ENCODE measurements around the gene KCNMA1.

The KCNMA1 gene

DNA sequence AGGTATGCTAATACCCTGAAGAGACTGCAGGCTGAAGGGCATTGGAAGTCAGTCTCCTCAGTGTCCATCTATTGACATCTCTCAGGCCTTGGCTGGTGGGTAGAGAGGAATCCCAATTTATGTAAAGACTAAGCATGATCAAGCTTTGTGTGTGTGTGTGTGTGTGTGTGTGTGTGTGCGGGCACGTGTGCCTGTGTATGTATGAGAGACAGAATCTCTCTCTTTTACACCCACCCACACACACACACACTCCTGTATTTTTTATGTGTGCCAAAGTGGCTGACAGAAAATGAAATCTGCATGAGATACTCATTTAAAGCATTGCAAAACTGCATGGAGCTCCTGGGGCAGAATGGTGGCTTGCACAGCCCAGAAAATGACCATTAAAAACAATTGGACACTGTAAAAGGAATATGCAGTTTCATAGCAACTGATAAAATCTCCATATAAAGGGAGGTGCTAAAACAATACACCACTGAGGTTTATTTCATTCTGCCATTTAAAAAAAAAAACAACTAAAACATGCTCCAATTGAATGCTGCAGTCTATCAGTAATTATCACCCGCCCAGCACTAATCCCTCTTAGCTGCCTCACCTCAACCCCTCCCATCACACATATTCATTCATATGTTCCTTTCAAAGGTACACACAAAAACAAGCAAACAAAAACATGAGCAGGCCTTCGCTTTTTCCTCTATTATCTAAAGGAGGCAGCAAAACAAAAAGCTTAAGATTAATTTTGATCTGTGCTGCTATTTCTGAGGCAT is 385.0 kb downstream of the KCNMA1 start:
- DNase-seq: no peak

DNA sequence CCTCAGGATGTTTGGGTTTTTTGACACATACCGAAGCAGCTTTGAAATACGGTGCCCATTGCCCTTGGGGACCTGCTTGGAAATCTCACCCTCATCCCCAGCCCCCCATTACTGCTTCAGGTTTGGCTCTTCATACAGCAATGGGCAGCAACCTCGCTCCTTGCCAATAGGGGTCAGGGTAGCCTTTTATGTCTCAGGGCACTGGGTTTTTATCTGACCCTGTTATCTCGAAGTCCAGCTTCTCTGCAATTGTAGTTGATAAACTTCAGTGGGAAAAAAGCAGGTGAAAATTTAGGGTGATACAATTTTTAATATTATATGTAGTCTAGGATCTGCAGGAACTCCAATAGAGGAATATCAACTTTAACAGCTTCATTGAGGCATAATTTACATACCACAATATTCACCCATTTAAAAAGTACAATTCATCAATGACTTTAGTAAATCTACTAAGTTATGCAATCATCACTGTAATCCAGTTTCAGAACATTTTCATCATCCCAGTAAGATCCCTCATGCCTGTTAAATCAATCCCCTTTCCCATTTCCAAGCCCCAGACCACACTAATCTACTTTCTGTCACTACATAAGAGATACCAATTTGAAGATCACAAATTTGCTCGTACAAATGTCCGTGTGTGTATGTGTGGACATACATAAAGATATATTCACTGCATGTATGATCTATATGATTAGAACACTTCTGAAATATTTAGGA is 386.2 kb downstream of the KCNMA1 start:
- DNase-seq: peak; percentile 2

DNA sequence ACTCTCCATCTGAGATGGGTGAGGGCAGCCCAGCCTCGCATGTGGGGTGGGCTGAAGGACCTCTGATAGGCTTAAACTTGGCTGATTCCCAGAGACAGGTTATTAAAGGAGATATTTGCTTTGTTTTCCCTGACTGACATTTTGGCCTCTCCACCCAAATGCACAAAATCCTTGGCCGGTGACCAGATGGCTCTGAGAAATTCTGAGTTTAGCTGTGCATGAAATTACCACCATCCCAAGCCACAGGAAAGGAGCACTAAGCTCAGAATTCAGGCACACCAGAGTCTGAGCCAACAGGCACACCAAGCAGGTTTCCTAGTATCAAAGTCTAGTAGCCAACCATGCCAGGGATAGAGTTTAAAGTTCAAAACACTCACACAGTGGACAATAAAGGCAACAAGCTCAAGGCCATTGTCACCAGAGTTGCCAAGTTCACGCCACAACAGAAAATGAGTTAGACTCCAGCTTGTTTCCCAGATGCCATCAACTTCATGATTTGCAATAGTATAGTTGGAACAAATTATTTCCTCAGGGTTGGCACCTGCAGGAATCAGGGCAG is 387.6 kb downstream of the KCNMA1 start:
- DNase-seq: no peak

DNA sequence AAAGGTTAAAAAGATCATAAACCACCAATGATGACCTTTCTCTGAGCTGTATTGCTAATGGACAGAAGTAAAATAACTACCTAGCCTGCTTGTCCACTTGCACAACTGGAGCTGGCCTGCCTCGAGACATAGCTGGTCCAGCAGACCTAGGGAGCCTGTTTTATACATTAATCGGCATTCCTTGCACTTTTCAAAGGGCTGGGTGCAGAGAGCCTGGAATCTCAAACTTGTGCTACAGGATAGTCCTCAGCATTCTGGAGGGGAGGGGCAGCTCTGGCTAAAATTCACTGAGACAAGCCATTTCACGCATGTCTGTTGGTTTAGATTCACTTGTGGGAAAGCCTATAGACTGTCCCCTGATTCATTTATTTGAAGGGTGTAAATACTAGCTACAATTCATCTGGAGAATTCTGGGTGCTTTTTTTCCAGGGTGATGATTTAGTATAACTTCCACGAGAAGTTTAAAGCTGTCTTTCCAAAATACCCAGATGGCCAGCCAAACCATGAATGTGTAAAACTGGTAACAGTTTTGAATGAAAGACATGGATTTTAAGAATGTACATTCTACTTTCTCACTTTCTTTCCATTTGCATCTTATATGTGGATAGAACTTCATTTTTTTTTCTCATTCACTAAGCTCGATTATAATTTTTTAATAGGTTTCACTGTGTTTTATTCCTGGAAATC is 389.4 kb downstream of the KCNMA1 start:
- DNase-seq: no peak

DNA sequence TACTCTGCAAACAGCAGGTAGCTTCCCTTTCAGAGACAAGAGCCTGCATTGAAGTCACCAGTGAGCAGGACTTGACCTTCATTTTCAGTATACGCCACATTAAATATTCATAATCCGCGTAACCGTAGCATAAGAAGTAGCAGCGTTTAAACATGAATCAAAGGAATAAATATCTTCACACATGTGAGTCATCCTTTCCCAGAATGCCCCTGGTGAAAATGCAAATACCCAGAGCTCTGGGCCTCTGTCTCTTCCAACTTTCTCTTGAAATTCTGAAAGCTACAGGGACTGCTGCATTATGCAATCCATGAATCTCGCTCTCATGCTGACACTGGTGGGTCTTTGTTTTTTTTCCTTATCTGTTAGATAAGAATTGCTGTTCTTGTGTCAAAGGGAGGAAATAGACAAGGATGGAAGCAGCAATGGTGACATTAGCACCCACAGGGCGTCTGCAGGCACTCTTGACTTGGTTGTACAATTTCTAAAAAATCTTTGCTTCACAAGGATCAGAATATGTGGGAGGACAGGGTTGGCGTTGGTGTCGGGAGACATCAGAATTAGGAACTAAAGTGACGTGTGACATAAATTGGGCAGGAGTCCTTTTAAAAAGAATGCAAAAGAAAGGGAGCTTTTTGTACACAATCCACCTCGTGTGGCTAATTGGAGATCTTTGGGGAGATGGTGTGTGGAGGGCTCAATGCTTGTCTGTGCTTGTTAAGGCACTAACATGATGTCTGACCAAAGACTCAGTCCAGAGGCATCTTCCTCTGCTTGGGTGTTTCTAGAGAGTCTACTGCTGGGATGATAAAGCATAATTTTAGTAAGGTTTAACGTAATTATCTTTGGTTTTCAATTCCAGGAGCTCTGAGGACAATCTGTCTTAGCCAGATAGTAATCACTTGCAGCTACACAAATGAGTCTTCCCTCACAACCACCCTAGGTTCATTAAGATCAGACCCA is 390.3 kb downstream of the KCNMA1 start:
- DNase-seq: no peak

DNA sequence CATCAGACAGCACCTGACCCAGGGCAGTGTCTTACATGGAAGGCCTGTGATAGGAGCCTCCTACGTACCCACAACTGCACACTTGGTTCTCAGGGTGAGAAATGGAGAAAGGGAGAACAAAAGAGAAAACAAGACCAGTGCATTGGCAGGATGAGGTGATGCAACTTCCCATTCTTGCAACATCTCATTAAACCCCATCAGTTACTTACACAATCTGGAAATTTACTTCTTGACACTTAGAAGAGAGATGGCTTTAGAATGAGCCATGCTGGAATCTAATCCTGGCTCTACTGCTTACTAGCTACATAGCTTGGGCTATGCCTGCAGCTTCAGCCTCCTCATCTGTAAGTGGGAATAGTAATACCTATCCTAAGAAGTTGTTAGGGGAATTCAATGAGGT is 391.7 kb downstream of the KCNMA1 start:
- no peak for DNase-seq

GRCh38 chr10:77244746-77245145 is 392.9 kb downstream of the KCNMA1 start:
- DNase-seq: no peak

DNA sequence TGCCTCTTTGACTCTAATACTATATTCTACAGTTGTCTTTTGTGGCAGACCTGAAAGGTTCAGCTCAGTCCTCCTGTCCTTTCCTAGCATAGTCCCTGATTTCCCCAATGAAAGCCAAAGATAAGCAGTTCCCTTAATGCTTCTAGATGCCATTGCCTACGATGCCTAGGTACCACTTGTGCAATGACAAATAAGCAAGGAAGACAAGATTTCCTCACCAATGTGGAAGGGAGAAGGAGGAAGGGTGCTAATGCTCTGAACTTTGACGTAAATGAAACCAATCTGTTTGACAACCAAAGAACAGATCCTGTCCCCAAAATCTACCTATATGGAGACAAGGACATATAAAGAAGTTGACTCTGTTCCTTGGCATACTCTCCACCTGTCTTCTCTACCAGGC is 393.3 kb downstream of the KCNMA1 start:
- DNase-seq: no peak

GRCh38 chr10:77241350-77241725 is 396.3 kb downstream of the KCNMA1 start:
- DNase-seq: no peak

GRCh38 chr10:77240706-77241349 is 396.8 kb downstream of the KCNMA1 start:
- no peak for DNase-seq

DNA sequence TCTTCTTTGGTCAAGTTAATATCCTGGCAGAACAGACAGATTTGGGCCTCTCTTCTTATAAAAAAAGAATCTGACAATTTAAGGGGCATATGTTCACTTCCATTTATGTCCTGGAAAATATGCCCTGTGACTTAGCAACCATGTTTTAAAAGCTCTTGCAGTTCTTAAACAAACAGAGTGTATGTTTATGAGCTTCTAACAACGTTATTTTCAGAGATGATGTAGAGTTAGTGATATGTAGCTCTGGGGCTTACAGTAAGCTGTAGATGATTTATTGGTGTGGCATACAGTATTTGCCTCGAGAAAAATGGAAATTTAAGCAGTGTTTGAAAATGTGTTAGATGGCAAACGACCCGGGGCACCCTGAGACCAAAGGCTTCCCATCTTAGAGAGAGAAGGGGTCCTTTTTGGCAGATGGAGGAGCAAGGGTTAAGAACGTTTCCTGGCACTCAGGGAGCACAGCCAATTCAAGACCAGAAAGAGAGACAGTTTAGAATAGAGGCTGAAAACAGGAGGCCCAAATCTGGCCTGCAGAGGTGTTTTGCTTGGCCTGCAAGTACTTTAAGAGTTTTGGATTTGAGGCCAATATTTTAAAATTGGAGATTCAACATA is 397.5 kb downstream of the KCNMA1 start:
- DNase-seq: no peak

DNA sequence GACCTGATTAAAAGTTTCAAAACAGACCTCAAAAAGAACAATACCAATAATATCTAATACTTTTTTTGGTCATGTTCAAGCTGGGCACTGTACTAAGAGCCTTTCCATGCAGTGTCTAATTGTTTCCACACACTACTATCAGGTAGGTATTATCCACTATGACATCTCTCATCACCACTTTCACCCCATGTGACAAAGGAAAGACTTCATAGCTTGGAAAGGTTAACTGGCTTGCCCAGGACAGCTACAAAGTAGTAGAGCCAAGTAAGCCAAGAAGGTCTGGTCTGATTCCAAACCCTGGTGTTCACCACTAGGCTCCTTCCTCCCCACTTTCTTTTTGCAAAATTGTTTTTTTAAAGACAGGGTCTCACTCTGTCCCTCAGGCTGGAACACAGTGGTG is 400.5 kb downstream of the KCNMA1 start:
- no peak for DNase-seq

GRCh38 chr10:77236700-77237099 is 400.9 kb downstream of the KCNMA1 start:
- DNase-seq: no peak

DNA sequence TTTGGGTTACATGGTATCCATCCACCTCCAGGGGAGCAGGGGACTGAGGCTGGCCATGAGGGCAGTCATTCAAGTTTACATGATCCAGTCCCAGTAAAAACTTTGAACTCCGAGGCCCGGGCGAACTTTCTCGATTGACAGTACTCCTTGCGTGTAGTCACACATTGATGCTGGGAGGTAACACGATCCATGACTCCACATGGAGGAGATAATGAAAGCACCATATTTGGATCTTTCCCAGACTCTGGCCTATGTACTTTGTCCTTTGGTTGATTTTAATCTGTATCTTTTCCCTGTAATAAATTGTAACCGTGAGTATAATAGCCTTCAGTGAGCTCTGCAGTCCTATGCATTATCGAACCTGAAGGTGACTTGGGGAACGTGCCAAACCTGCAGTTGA is 401.6 kb downstream of the KCNMA1 start:
- DNase-seq: no peak

GRCh38 chr10:77234599-77234998 is 403.0 kb downstream of the KCNMA1 start:
- no peak for DNase-seq

- DNase-seq: no peak
Observed at GRCh38 chr10:77233466-77233865, 404.1 kb downstream of the KCNMA1 start.

DNA sequence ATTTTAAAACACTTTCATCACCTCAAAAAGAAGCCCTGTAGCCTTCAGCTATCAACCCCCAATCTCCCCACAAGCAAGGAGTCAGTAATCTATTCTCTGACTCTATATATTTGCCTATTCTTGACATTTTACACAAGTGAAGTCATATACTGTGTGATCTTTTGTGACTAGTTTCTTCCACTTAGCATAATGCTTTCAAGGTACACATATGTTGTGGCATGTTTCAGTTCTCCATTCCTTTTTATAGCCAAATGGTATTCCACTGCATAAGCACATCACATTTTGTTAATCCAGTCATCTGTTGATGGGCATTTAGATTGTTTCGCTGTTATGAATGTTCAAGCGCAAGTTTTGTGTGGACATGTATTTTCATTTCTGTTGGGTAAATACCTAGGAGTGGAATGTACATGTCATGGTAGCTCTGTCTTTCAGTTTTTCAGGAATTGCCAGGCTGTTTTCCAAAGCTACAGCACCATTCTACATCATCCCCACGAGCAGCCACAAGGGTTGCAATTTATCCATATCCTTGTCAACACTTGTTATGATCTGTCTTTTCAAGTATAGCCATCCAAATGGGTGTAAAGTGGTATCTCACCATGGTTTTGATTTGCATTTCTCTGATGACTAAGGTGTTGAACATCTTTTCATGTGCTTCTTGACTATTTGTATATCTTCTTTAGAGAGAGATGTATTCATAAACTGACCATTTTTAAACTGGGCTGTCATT is 405.6 kb downstream of the KCNMA1 start:
- no peak for DNase-seq

GRCh38 chr10:77231375-77231774 is 406.2 kb downstream of the KCNMA1 start:
- DNase-seq: no peak

DNA sequence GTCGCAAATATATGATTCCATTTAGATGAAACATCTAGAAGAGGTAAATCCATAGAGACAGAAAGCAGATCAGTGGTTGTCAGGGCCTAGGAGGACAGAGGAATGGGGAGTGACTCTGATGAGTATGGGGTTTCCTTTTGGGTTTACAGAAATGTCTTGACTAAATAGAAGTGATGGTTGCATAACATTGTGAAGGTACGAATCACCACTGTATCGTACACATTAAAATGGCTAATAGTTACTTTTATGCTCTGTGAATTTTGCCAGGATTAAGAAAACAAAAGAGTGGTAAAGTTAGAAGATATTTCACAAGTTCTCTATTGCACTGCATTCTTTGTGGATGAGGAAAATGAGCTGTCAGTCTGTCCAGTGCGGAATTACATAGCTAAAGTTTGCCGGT is 407.4 kb downstream of the KCNMA1 start:
- DNase-seq: no peak

GRCh38 chr10:77229704-77230103 is 407.9 kb downstream of the KCNMA1 start:
- no peak for DNase-seq

GRCh38 chr10:77228559-77228958 is 409.0 kb downstream of the KCNMA1 start:
- DNase-seq: peak; percentile 18

Data from COR-L47 (cell line).